HG02759 (cell line): ENCODE data around the gene SETX.
"Not testable (repeated sequence)": the region's sequence is repeated elsewhere in the genome, so short reads cannot be mapped to it uniquely, and the experiment has no call there.

Source experiments
- ATAC-seq: cut with Tn5 transposase; IDR thresholded peaks from one replicate; pipeline ENCODE4 v1.9.1; 2021; ENCODE audit warnings: mild to moderate bottlenecking, moderate library complexity; ENCODE audit not compliant: unreplicated experiment

The SETX gene, protein sequence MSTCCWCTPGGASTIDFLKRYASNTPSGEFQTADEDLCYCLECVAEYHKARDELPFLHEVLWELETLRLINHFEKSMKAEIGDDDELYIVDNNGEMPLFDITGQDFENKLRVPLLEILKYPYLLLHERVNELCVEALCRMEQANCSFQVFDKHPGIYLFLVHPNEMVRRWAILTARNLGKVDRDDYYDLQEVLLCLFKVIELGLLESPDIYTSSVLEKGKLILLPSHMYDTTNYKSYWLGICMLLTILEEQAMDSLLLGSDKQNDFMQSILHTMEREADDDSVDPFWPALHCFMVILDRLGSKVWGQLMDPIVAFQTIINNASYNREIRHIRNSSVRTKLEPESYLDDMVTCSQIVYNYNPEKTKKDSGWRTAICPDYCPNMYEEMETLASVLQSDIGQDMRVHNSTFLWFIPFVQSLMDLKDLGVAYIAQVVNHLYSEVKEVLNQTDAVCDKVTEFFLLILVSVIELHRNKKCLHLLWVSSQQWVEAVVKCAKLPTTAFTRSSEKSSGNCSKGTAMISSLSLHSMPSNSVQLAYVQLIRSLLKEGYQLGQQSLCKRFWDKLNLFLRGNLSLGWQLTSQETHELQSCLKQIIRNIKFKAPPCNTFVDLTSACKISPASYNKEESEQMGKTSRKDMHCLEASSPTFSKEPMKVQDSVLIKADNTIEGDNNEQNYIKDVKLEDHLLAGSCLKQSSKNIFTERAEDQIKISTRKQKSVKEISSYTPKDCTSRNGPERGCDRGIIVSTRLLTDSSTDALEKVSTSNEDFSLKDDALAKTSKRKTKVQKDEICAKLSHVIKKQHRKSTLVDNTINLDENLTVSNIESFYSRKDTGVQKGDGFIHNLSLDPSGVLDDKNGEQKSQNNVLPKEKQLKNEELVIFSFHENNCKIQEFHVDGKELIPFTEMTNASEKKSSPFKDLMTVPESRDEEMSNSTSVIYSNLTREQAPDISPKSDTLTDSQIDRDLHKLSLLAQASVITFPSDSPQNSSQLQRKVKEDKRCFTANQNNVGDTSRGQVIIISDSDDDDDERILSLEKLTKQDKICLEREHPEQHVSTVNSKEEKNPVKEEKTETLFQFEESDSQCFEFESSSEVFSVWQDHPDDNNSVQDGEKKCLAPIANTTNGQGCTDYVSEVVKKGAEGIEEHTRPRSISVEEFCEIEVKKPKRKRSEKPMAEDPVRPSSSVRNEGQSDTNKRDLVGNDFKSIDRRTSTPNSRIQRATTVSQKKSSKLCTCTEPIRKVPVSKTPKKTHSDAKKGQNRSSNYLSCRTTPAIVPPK (N-terminal part only)

DNA sequence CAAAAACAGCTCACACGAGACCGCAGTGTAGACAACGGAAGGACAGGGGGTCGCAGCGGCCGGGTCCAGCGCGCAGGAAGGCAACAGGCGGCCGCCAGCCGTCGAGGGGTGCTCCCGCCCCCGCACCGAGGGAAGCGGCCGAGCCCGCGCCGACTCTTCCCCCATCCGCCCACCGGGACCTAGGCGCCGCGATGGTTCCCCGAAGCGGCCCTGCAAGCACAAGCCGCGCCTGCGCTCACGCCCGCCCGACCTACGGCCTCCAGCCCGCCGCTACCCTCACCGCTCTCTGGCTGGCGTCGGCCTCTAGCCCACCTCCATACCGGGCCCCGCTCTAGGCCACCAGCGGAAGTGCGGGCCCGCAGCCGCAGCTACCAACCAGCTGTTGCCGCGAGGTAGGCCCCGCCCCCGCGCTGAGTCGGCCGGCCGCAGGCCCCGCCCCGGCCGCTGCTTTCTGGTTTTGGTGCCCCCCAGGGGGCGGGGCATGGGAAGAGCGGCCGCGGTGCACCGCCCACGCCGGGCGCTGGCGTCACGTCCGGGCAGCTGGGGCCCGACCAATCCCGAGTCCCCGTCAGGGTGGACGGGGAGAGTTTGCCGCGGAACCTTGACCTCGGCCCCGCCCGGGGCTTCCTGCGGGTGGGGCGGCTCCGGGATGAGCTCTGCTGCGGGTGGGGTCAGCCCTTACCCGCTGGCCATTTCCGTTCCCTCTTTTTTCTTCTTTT lies at the start of gene SETX:
Gene SETX, minus strand, starts transcription at position 350 of the 719 bp plus-strand sequence. CDS start 5,558 bp downstream, outside the sequence.
- ATAC-seq = peak; percentile 89

DNA sequence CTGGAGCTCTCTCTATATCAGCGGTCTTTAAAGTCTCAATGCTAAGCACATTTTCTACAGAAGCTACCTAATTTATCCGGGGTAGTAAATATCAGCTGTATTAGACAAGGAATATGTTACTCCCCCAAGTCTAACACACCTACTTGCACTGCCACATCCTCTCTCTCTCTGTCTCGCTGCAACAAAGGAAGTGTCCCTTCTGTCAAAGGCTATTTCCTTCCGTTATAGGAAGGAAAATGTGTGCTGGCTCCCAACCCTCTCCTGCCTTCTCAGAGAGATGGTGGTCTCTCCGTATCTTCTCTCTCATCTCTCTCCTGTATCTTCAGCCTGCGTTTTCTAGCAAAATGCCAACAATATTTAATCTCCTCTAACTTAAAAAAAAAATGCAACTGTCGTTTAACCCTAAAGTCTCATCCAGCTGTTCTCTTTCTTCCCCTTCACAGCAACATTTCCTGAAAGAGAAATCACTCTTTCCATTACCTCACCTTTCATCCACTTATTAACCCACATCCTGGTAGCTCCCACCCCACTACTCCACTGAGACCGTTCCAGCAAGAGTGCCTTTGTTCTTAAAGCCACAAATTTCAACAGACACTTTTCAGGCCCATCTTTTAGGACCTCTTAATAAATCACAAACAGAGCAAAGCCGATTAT lies 49.6 kb upstream of the SETX start:
- no peak for ATAC-seq

DNA sequence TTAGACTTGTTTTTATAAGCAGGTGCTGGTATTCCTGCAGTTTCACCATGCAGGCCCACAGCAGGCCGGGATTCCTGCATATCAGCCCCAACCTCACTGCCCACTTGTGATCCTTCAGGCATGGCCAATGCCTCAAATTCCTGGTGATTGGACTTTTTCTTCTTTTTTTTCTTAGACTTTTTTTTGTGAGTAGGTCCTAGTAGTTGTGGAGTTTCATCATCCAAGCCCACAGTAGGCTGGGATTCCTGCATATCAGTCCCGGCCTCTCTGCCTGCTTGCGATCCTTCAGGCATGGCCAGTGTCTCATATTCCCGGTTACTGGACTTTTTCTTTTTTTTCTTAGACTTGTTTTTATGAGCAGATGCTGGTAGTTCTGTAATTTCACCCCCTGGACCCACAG lies 47.0 kb upstream of the SETX start:
- ATAC-seq = no peak

DNA sequence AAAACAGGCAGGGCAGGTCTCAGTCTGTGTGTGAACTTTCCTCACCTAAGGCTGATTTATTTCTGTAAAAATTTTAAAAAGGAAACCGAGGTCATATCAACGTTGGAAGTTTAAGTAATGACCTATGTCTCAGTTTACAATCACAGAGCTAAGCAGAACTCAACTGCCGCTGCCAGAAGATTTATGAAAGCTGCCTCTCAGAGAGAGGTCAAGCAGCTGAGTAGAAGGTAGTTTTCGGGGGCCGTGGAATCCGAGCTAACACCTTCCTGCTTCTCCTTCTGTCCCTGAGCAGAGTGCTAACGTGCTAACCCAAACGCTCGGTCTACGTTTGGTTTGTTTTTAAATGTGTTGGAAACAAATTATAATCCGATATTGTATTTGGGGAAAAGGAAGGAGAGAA lies 40.8 kb upstream of the SETX start:
- no peak for ATAC-seq

DNA sequence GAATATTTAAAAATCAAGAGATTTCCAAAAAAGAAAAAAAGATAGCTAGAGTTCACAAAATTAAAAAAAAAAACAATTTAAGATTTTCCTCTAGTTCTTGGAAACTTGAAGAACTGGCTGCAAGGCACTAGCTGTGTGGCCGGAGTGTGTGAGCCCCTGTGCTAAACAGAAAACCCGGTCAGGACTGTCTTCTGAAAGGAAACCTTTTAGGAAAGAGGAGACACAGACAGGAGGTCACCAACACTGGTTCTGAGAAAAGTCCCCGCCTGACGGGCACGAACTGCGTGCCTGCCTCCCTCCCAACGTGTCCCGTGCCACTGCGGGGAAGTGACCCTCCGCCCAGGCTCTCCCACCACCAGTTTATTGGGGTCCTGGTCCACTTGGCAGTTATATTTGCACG lies 36.7 kb upstream of the SETX start:
- ATAC-seq = no peak

DNA sequence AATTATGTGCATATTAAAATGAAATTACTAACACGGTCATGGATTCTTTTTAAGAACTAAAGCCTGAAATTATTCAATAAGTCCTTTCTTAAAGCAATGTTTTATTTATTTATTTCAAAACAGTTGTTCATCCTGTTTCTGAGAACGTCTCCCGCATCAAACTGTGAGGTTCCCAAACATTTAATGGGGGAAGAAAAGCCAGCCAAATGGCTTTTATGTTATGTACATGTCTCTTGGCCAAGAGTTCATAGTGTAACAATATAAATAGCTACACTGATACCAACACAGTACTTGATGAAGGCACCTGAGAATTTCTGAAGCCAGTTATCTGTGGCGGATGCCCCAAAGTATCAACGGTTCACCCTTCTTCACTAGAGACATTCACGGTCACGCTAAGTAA lies 36.2 kb upstream of the SETX start:
- ATAC-seq = no peak

DNA sequence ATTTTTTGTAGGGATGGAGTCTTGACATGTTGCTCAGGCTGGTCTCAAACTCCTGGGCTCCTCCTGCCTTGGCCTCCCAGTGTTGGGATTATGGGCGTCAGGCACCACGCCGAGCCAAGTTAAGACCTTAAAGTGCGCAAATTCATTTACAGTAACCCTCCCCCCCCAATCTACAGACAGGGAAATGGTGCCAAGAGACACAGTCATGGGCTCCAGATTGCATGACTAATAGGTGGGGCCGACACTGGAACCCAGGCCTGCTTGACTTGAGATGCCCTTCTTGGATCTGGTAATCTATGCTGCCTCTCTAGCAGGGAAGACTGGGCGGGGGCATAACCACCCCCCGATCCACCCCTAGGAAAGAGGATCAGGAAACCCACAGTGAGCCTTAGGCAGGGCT lies 32.3 kb upstream of the SETX start:
- ATAC-seq = no peak

DNA sequence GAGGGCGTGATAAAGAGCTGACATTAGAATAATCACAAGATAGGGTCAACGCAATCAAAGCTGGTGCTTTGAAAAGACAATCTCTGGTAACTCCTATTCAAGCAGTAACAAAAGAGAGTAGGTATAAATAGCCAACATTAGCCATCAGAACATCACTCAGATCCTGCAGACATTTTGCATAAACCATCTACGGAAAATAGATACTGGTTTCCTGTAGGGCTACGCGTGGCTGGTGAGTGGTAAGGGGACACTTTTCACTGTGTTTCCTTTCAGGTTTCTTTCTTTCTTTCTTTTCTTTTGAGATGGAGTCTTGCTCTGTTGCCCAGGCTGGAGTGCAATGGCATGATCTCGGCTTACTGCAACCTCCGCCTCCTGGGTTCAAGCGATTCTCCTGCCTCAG lies 29.6 kb upstream of the SETX start:
- peak; percentile 54 for ATAC-seq

DNA sequence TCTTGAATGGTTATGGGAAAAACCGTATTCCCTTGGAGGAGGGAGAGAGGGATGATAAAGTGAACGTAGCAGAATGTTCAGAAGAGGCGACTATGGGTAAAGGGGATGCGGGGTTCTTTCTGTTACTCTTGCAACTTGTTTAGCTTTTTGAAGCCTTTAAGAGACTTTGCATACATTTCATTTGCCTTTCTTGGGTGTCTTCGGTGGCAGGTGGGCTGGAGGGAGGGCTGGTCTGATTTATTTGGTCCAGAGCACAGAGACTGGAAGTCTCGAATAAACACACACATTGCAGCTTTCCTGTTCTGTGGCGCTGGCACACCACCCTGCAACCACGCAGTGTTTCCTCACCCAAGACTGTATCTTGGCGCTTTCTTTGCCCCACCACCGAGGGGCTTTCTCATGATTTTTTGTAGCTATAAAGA lies 28.7 kb upstream of the SETX start:
- ATAC-seq = peak; percentile 50

DNA sequence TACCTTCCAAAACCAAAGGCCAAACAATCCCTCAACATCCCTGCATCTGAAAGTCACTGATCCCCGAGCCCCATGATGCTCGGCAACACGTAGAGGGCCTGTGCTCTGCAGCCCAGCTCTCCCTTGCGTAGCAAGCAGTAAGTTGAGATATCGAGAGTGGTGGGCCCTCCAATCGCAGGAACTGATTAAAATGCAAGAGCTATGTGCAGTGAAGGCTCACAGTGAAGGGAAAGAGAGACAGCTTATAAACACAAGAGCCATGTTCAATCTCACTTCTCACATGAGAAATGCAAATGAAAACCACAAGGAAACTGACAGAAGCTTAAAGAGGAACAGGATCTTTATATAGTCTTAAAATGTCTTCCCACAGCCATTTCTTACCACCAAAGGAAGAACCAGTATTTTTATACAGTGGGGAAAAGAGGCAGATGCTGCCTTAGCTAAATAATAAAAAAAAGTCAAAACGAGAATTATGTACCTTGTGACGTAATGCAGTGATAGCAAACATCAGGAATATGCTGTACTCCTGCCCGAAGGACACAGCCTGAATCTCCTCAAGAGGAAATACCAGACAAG lies 27.3 kb upstream of the SETX start:
- ATAC-seq = peak; percentile 66

DNA sequence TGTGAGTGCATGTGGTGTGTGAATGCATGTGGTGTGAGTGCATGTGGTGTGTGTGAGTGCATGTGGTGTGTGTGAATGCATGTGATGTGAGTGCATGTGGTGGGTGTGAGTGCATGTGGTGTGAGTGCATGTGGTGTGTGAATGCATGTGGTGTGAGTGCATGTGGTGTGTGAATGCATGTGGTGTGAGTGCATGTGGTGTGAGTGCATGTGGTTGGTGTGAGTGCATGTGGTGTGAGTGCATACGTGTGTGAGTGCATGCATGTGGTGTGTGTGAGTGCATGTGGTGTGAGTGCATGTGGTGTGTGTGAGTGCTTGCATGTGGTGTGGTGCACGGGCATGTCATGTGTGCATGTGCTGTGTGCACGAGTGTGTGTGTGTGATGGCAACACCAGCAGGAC lies 23.6 kb upstream of the SETX start:
- not testable (repeated sequence) for ATAC-seq

DNA sequence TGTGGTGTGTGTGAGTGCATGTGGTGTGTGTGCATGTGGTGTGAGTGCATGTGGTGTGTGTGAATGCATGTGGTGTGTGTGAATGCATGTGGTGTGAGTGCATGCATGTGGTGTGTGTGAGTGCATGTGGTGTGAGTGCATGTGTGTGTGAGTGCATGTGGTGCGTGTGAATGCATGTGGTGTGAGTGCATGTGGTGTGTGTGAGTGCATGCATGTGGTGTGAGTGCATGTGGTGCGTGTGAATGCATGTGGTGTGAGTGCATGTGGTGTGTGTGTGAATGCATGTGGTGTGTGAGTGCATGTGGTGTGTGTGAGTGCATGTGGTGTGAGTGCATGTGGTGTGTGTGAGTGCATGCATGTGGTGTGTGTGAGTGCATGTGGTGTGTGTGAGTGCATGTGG lies 23.0 kb upstream of the SETX start:
- ATAC-seq = not testable (repeated sequence)

DNA sequence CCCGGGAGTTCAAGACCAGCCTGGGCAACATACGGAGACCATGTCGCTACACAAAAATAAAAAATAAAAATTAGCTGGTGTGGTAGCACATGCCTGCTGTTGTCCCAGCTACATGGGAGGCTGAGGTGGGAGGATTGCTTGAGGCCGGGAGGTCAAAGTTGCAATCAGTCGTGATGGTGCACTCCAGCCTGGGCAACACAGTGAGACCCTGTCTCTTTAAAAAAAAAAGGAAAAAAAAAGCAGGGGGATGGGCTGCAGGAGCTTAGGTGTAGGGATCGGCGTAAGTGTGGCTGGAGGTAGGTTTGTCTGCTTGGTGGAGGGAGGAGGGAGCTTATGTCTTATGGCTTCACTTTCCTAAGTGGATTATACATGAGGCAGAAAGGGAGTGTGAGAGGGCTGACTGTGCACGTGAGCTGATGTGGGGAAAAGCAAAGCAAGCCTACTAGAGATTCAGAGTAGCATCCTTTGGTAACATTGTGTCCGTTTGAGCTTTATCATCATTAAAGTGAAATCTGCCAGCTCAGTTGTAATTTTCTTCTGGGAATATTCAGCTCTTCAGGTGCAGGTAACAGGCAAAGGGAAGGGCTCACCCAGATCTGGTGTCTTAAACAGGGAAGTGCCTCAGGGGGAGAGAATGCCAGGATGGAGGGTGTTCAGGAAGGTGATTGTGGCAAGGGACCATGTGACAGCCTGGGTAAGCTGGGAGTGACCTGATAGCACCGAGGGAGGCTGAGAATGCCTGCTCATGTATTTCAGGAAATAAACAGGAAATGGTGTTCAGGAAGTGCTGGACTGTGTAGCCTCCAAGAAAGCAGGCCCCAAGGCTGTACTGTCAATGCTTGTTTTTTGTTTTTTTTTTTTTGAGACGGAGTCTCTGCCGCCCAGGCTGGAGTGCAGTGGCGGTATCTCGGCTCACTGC lies 17.6 kb upstream of the SETX start:
- no peak for ATAC-seq

DNA sequence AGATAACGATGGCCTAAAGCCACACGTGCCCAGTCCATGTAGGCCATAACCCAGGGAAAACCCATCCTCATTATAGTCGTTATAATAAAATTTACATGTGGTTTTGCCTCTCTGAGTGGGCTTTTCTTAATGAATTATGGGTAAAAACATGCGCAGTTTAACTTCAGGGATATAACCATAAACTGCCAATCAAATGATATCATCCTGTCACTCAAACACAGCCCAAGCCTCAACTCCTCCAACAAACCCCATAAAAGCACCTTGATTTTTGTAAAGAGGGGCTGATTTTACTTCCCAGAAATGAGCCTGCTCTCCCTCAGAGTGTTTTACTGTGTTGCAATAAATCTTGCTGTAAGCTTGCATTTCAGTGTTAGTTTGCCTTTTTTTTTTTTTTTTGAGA lies 15.8 kb upstream of the SETX start:
- no peak for ATAC-seq

DNA sequence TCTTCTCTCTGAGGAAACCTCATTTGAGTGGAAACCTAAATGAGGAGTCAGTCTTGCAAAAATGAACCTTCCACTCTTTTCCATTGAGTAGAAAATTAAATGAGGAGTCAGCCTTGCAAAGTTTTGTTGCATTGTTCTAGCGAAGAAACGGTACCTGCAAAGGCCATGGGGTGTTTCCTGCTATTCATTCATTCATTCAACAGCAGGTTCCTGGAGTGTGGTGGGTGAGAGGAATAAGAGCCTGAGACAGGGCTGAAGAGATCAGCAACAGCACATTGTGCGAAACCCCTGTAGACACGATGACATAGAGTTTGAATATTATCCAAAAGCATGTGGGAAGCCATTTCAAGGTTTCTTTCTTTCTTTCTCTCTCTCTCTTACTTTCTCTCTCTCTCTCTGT lies 14.6 kb upstream of the SETX start:
- ATAC-seq = no peak

DNA sequence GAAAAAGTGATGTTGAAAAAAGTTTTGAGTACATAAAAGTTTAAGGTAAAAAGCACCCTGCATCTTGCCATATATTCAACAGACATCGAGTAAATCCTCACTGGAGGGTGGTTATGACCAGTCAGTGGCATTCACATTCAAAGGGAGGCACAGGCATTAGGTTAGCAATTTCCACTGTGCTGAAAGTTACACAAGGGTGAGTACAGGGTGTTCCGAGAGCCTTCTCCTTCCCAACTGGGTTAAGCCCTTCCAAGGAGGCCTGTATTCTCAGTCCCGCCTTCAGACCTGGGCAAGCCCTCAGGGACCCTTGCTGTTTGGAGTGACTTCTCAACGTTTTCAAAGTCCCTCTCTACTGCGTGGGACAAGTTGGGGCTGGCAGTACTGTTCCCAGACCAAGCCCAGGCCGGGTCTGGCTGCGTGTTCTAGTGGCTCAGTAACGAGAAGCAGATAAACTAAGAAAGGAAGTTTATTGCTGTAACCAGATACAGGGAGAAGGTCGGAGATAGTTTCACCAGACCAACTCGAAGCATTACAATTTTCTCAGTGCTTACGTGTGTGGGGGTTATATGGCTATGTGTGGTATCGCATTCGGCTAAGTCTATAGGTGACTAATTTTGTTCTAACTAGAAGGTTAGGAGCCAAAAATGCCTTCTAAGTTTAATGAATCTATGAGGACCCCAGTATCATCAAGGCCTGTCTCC lies 13.0 kb upstream of the SETX start:
- no peak for ATAC-seq

DNA sequence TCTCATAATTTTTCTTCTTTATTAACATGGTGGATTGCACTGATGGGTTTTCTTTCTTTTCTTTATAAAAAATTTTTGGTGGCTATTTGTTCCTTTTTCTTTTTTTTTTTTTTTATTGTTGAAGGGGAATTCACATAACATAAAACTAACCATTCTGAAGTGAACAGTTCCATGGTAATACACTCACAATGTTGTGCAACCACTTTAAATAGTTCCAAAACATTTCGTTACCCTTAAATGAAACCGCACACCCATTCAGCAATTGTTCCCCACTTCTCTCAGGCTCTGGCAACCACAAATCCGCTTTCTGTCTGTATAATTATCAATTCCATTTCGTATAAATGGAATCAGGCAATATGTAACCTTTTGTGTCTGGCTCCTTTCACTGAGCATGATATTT lies 11.7 kb upstream of the SETX start:
- no peak for ATAC-seq

DNA sequence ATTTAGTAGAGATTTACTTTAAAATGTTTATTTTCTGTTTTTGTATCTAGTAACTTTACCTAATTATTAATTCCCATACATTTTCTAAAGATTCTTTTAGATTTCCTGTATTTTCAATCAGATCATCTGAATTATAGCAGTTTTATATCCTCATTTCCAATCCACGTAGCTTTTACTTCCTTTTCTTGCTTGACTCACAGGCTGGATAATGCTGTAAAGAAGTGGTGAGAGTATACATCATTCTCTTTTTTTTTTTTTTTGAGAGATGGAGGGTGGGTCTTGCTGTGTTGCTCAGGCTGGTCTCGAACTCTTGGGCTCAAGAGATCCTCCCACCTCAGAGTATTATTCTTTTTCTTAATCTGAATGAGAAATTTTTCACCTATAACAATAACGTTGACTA lies 11.2 kb upstream of the SETX start:
- no peak for ATAC-seq
